Naive thymus-derived CD8-positive, alpha-beta T cell (primary cell): Measurements from ENCODE around the gene CEACAM8. TPM values are rescaled to one million over a fixed set of nuclear protein-coding genes. Genes with fewer than 3 reads are reported as not detected.

Experiments used
- ATAC-seq, 2 donors: fragments of 150-1000 bp; cut with Tn5 transposase in 1 of 2; sonication (Bioruptor Pico), chemical (Tn5 transposase) in 1 of 2; 1 replicate in 1 of 2; 2 replicates in 1 of 2; pipeline ENCODE4 v1.10.0; 2021; ENCODE audit warnings: mild to moderate bottlenecking in 2 of 2, moderate library complexity in 2 of 2
- POLR2A ChIA-PET: fragments of 350-600 bp; sonication (Branson Sonifier 250); formaldehyde crosslinking; loops from one replicate; lab custom pipeline; 2021; ENCODE audit warnings: antibody characterized with exemption; lab: Charles Lee
- DNase-seq, 10 donors: peaks; one replicate each; pipeline versions ENCODE4 v3.0.0 to v3.0.0-alpha.2; 2020 to 2022
- H3K27ac Mint-ChIP-seq, 10 donors: one replicate each; pipeline ENCODE4 v1.8.0; 2020 to 2022; ENCODE audit warnings: mild to moderate bottlenecking in 10 of 10, mixed read lengths in 10 of 10, moderate library complexity in 4 of 10, inconsistent platforms in 1 of 10
- H3K27me3 Mint-ChIP-seq, 5 donors: one replicate each; pipeline ENCODE4 v1.8.0; 2021 to 2022; ENCODE audit warnings: mixed read lengths in 5 of 5
- H3K36me3 Mint-ChIP-seq, 3 donors: one replicate each; pipeline ENCODE4 v1.8.0; 2020 to 2022; ENCODE audit warnings: mixed read lengths in 3 of 3, mild to moderate bottlenecking in 2 of 3, inconsistent platforms in 1 of 3
- H3K4me1 Mint-ChIP-seq, 4 donors: one replicate each; pipeline ENCODE4 v1.8.0; 2021 to 2022; ENCODE audit warnings: mixed read lengths in 4 of 4
- H3K4me3 Mint-ChIP-seq, 10 donors: one replicate each; pipeline ENCODE4 v1.8.0; 2020 to 2022; ENCODE audit warnings: mild to moderate bottlenecking in 10 of 10, mixed read lengths in 10 of 10, moderate library complexity in 6 of 10, inconsistent platforms in 1 of 10
- H3K9me3 Mint-ChIP-seq, 9 donors: one replicate each; pipeline ENCODE4 v1.8.0; 2020 to 2022; ENCODE audit warnings: mixed read lengths in 9 of 9, mild to moderate bottlenecking in 3 of 9, inconsistent platforms in 1 of 9, moderate library complexity in 1 of 9
- polyA plus RNA-seq, 3 donors: library from polyadenylated mRNA; unstranded; fragments of 300-500 nt; fragmentation: Illumina TruSeq; gene quantifications; one replicate each; pipeline ENCODE4 v1.2.3, GENCODE V29; 2021
- total RNA-seq, 8 experiments: library from RNA in 2 of 8; stranded (reverse) in 2 of 8; gene quantifications; one replicate each; pipeline ENCODE4 v1.2.3 and lab custom pipeline; 2021 to 2026

CEACAM8 gene
- total and polyA plus RNA-seq, 5 experiments from 2014 or later = not detected

- POLR2A ChIA-PET = no interaction called here
- DNase-seq = no peak
- Mint-ChIP-seq H3K27ac (peak overlapping the region in 3 of 10 donors; percentile 52 to 73 (median 56)), H3K4me1 (peaks cover 21 to 32% (median 28%) of the 10 kb centered on the region in 4 donors), H3K27me3 (no peaks in the 10 kb centered on the region), H3K36me3 (no peaks in the 10 kb centered on the region), H3K9me3 (no peaks in the 10 kb centered on the region), H3K4me3 (no peak overlapping the region)
- no peak for ATAC-seq
These were observed 63.4 kb downstream of the CEACAM8 start for GRCh38 chr19:42531313-42531712.

Other genes starting within 250 kb of the CEACAM8 start
- gene CNFN, start 204.6 kb downstream of the CEACAM8 start, total RNA-seq = not detected
- under 1 TPM; 0.44 to 0.88 (median 0.68) TPM for gene CNFN, start 204.6 kb downstream of the CEACAM8 start, polyA plus RNA-seq
- gene LIPE, start 167.5 kb downstream of the CEACAM8 start, total RNA-seq = 10 to 100 TPM; 29.5 TPM
- gene LIPE, start 167.5 kb downstream of the CEACAM8 start, polyA plus RNA-seq = 1 to 10 TPM; 4.2 to 9.6 (median 8.0) TPM
- gene CXCL17, start 152.0 kb downstream of the CEACAM8 start, total RNA-seq = not detected
- gene CXCL17, start 152.0 kb downstream of the CEACAM8 start, polyA plus RNA-seq = not detected
- 1 to 10 TPM; 1.3 to 1.6 TPM for gene CEACAM1, start 66.4 kb downstream of the CEACAM8 start, total RNA-seq
- 1 to 10 TPM; 1.3 to 2.2 (median 1.4) TPM for gene CEACAM1, start 66.4 kb downstream of the CEACAM8 start, polyA plus RNA-seq
- not detected for gene PSG3, start 145.6 kb upstream of the CEACAM8 start, total RNA-seq
- gene PSG3, start 145.6 kb upstream of the CEACAM8 start, polyA plus RNA-seq = not detected
- not detected for gene PSG8, start 170.8 kb upstream of the CEACAM8 start, total RNA-seq
- gene PSG8, start 170.8 kb upstream of the CEACAM8 start, polyA plus RNA-seq = not detected